ENCODE data around the gene TLK1. TPM values are rescaled to one million over a fixed set of nuclear protein-coding genes. Genes with fewer than 3 reads are reported as not detected.

Gene TLK1
- total RNA-seq, 4 donors from 2014 or later = 7.7 to 14.2 (median 10.0) TPM

DNA sequence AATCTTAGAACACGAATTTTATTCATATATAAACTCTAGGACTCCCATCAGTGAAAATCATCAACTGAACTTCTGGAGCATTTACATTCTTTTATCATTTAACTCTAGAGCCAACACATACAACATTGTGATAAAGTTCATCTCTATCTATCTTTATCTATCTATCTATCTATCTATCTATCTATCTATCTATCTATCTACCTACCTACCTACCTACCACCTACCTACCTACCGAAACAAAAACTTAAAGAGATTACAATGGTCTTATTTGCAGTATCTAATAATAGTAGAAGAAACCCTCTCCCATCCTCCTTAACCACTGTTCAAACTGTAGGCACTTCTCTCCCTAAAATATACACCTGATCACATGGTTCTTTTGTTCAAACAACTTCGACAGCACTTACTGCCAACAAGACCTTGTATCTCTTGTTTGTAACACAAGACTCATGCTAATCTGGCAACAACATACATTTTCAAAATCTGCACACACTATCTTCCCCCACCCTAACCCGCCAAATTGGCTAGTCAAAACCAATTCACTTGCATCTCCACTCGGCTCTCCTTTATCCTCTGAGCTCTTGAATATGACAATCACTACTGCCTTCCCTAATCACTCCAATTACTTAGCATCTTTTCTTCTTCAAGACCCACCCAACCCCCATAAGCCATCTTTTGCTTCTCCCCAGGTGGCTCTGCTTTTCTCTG lies 162.6 kb downstream of the TLK1 start:
- TF ChIP-seq, protein P1, sequence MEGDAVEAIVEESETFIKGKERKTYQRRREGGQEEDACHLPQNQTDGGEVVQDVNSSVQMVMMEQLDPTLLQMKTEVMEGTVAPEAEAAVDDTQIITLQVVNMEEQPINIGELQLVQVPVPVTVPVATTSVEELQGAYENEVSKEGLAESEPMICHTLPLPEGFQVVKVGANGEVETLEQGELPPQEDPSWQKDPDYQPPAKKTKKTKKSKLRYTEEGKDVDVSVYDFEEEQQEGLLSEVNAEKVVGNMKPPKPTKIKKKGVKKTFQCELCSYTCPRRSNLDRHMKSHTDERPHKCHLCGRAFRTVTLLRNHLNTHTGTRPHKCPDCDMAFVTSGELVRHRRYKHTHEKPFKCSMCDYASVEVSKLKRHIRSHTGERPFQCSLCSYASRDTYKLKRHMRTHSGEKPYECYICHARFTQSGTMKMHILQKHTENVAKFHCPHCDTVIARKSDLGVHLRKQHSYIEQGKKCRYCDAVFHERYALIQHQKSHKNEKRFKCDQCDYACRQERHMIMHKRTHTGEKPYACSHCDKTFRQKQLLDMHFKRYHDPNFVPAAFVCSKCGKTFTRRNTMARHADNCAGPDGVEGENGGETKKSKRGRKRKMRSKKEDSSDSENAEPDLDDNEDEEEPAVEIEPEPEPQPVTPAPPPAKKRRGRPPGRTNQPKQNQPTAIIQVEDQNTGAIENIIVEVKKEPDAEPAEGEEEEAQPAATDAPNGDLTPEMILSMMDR (IDR thresholded peaks at IDR 0.05 in 4 of 5, conservative IDR thresholded peaks at IDR 0.05 in 1 of 5) = no peak
- no peak for TF ChIP-seq POLR2A (IDR thresholded peaks at IDR 0.05)
- ATAC-seq = no peak
- H3K36me3 ChIP-seq = peaks cover 0 to 27% of the 10 kb centered on the region in 2 donors
- DNase-seq = no peak
- H3K27me3 ChIP-seq = no peaks in the 10 kb centered on the region
- H3K27ac ChIP-seq = no peak overlapping the region
- H3K4me1 ChIP-seq = no peaks in the 10 kb centered on the region
- no peak overlapping the region for H3K4me3 ChIP-seq
- in situ Hi-C loops (cut with MboI; ENCODE audit: low sequenced_read_pairs in 4 of 4) = loop anchor here in 1 of 4 donors (25.0 kb wide), 1 partner anchor 164 kb away; the partner anchor contains the start of gene TLK1
- H3K9me3 ChIP-seq = no peaks in the 10 kb centered on the region
- intact Hi-C loops (cut with DNase I; ENCODE audit: low total_unique reads) = no loop called here

DNA sequence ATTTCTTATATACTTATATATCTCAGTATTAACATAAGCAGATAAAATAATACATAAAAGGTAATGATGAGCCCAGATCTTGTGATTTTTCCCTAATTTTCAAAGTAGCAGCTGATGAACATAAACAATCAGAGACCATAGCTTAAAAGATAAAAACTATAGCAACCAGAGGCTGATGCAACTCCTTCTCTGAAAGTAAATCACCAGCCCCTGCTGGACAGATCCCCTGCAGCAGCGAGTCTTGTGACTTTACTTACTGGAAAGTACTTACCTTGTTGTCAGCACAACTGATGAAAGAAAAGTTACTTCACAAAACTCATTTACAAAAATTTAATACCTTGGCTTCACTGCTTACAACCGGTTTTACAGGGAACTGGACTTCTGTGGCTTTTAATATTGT lies 164.4 kb downstream of the TLK1 start:
- ATAC-seq (no peak), DNase-seq (no peak)
- Histone ChIP-seq H3K9me3 (no peaks in the 10 kb centered on the region), H3K4me1 (no peaks in the 10 kb centered on the region), H3K27me3 (no peaks in the 10 kb centered on the region), H3K27ac (no peak overlapping the region), H3K36me3 (peaks cover 0 to 39% of the 10 kb centered on the region in 2 donors), H3K4me3 (no peak overlapping the region)
- TF ChIP-seq POLR2A (IDR thresholded peaks at IDR 0.05) = no peak
- in situ Hi-C loops (cut with MboI; ENCODE audit: low sequenced_read_pairs in 4 of 4) = loop anchor here in 1 of 4 donors (25.0 kb wide), 1 partner anchor 166 kb away; the partner anchor contains the start of gene TLK1
- intact Hi-C loops (cut with DNase I; ENCODE audit: low total_unique reads) = no loop called here

DNA sequence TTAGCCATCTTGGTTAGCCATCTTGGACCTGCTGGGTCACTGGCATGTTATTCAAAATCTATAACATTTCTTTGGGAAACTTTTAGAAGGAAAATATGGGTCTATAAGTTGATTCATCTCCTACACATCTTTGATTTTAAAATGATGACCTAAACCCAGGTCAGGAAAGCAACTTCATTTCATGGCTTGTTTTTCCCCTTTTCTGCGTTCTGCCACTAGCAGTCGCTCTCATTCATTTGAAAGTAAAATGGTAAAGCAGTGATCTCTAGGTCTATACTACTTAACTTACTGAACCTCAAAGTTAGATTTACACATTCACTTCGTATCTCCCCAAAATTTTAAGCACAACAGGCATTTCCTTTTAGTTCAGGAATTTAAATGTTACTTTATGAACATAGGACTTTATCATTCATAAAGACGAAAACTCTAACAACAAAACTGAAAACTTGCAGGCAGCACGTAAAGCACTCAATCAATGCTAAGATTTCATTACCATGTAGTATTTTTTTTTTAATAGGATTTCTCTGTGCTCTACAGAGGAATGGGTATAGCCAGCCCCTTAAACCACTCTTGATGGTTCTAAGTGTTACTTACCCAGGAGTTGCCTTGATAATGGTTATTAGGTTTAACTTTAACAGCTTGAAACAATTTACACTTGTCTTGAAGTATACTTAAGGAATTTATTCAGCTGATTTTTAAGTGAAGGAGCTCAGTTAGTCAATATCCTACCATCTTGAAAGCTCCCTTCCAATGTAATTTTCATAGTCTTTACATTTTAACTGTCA lies 169.1 kb downstream of the TLK1 start:
- ATAC-seq = no peak
- H3K4me1 ChIP-seq = no peaks in the 10 kb centered on the region
- H3K27me3 ChIP-seq = no peaks in the 10 kb centered on the region
- H3K36me3 ChIP-seq = peaks cover 0 to 32% of the 10 kb centered on the region in 2 donors
- H3K9me3 ChIP-seq = no peaks in the 10 kb centered on the region
- TF ChIP-seq, protein P1 (IDR thresholded peaks at IDR 0.05 in 4 of 5, conservative IDR thresholded peaks at IDR 0.05 in 1 of 5) = no peak
- TF ChIP-seq POLR2A (IDR thresholded peaks at IDR 0.05) = no peak
- intact Hi-C loops (cut with DNase I; ENCODE audit: low total_unique reads) = no loop called here
- H3K27ac ChIP-seq = no peak overlapping the region
- H3K4me3 ChIP-seq = no peak overlapping the region
- no peak for DNase-seq
- in situ Hi-C loops (cut with MboI; ENCODE audit: low sequenced_read_pairs in 4 of 4) = loop anchor here in 1 of 4 donors (25.0 kb wide), 1 partner anchor 171 kb away; the partner anchor contains the start of gene TLK1

DNA sequence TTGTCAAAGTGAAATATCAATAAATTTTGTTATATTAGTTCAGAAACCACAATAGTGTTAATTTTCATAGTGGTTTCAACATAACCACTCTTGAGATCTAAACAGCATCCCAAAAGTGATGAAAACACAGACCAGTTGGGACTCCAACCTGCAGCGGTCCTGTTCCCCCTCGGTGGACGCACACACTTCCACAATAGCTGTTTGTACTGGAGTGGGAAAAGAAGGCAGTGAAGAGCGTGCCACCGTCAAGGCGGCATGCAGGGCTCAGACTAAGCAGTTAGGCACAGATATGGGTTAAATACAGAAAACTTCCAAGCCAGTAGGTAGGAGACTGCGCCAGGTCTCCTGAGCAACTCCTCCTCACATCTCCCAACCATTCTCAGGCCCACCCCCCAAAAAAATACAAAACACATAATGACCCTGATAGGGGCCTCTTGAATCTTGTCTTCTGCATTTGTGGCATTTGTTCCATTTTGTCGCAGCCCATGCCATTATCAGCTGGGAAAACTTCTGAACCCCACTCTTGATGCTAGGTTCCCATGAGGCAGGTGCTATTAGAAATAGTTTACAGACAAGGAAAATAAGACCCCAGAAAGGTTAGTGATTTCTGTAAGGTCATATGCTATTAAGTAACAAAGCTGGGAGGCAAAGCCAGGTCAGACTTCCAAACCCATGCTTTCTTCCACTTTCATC lies 174.0 kb downstream of the TLK1 start:
- no peaks in the 10 kb centered on the region for H3K27me3 ChIP-seq
- no peaks in the 10 kb centered on the region for H3K4me1 ChIP-seq
- TF ChIP-seq, protein P1 (IDR thresholded peaks at IDR 0.05 in 4 of 5, conservative IDR thresholded peaks at IDR 0.05 in 1 of 5) = no peak
- TF ChIP-seq POLR2A (IDR thresholded peaks at IDR 0.05) = no peak
- DNase-seq = no peak
- no peak overlapping the region for H3K4me3 ChIP-seq
- in situ Hi-C loops (cut with MboI; ENCODE audit: low sequenced_read_pairs in 4 of 4) (loop anchor here in 1 of 4 donors (25.0 kb wide), 1 partner anchor 176 kb away; the partner anchor contains the start of gene TLK1), intact Hi-C loops (cut with DNase I; ENCODE audit: low total_unique reads) (no loop called here)
- H3K9me3 ChIP-seq = no peaks in the 10 kb centered on the region
- no peaks in the 10 kb centered on the region for H3K36me3 ChIP-seq
- H3K27ac ChIP-seq = no peak overlapping the region
- ATAC-seq = no peak
